ENCODE data around the gene UBE2I. TPM values are rescaled to one million over a fixed set of nuclear protein-coding genes. Genes with fewer than 3 reads are reported as not detected.

The UBE2I gene
- 198 TPM for total RNA-seq (2021; ENCODE audit: unreplicated experiment)
- 166 TPM for polyA plus RNA-seq (2012; ENCODE audit: insufficient read length)
- percentile 87 among the genes with signal in this experiment for Bru-seq, nascent RNA
- BruChase-seq, experiment 1, labeled RNA remaining after a 2-hour chase = percentile 92 among the genes with signal in this experiment
- percentile 95 among the genes with signal in this experiment for BruChase-seq, experiment 2, labeled RNA remaining after a 6-hour chase
- long read RNA-seq, transcript UBE2I-208 (4 exons, 1,771 nt) = minor isoform, 6 of 178 reads
- long read RNA-seq, transcript UBE2I-204 (8 exons, 3,109 nt) = minor isoform, 5 of 178 reads
- long read RNA-seq, transcript UBE2I-203 (7 exons, 2,976 nt) = major isoform, 109 of 178 reads
- long read RNA-seq, partial matches to known transcripts = 6 of 178 reads
- long read RNA-seq, other reads (novel, unspliced or antisense) = 45 of 178 reads

- ChIA-PET CTCF (interaction anchor here (0.6 kb wide), 1 partner anchor 234 kb away, joined by 4 read pairs; no protein-coding TSS in a partner anchor), POLR2A (interaction anchor here (0.7 kb wide), 1 partner anchor 94 kb away, joined by 9 read pairs; no protein-coding TSS in a partner anchor)
- BruUV-seq (replicated peaks) = no TSS peak
- DNase-seq (ENCODE audit: low read depth, low spot score) = peak; percentile 96
- Histone ChIP-seq H3K9me3 (ENCODE audit: control insufficient read depth, insufficient read depth, low read depth, low read length) (no peaks in the 10 kb centered on the region), H3K27me3 (ENCODE audit: control insufficient read depth, insufficient read depth, low read length) (no peaks in the 10 kb centered on the region), H3K27ac (ENCODE audit: low read length) (peak within 1 kb of the TSS; percentile 97), H3K36me3 (ENCODE audit: control insufficient read depth, insufficient read depth, low read length) (peaks cover 6% of the 10 kb centered on the region), H3K4me3 (ENCODE audit: low read depth in 2 of 2, low read length in 2 of 2) (peak within 1 kb of the TSS; percentile 87 to 99), H3K4me1 (ENCODE audit: control insufficient read depth, insufficient read depth, low read length) (peaks cover 10% of the 10 kb centered on the region)
- ATAC-seq = peak; percentile 90
- no peak for TF ChIP-seq REST (IDR thresholded peaks at IDR 0.05; ENCODE audit: insufficient read depth in 1 of 2, low read depth in 2 of 2, low read length in 1 of 2)
- TF ChIP-seq TCF7L2 (IDR thresholded peaks at IDR 0.05; ENCODE audit: low read depth, low read length) = peak; percentile 78
- no peak for TF ChIP-seq SIN3A (IDR thresholded peaks at IDR 0.05; ENCODE audit: borderline replicate concordance, insufficient read depth, low read depth, low read length)
- 0 out of 2 replicates have a peak, but pooled peaks have one; percentile 62 for TF ChIP-seq POLR2AphosphoS5 (IDR thresholded peaks at IDR 0.05; ENCODE audit: low read depth, low read length)
- intact Hi-C loops (cut with micrococcal nuclease; ENCODE audit: unreplicated experiment) = no loop called here
- in situ Hi-C loops (cut with HindIII; ENCODE audit: low pct_unique_long_range_greater_than_20kb, low sequenced_read_pairs) = no loop called here
Observed at GRCh38 chr16:1308977-1309885, at the start of gene UBE2I. Gene UBE2I (plus strand): TSS chr16:1309636. CDS start chr16:1314031, 4,395 bp downstream.

GRCh38 chr16:1259760-1260068 is 49.7 kb upstream of the UBE2I start:
- TF ChIP-seq SIN3A (IDR thresholded peaks at IDR 0.05; ENCODE audit: borderline replicate concordance, insufficient read depth, low read depth, low read length) (no peak), CTCF (IDR thresholded peaks at IDR 0.05) (no peak), REST (IDR thresholded peaks at IDR 0.05; ENCODE audit: insufficient read depth in 1 of 2, low read depth in 2 of 2, low read length in 1 of 2) (no peak), TCF7L2 (IDR thresholded peaks at IDR 0.05; ENCODE audit: low read depth, low read length) (no peak)
- H3K9me3 ChIP-seq (ENCODE audit: control insufficient read depth, insufficient read depth, low read depth, low read length) = no peaks in the 10 kb centered on the region
- ChIA-PET POLR2A (no interaction called here), CTCF (no interaction called here)
- in situ Hi-C loops (cut with HindIII; ENCODE audit: low pct_unique_long_range_greater_than_20kb, low sequenced_read_pairs) = no loop called here
- H3K4me3 ChIP-seq (ENCODE audit: low read depth in 2 of 2, low read length in 2 of 2) = peak overlapping the region in 1 of 2 experiments; percentile 50; a peak in 2 of 4 replicates
- no peaks in the 10 kb centered on the region; the same call in 1 of the 2 replicates for H3K4me1 ChIP-seq (ENCODE audit: control insufficient read depth, insufficient read depth, low read length)
- no peak overlapping the region for H3K27ac ChIP-seq (ENCODE audit: low read length)
- no peaks in the 10 kb centered on the region for H3K27me3 ChIP-seq (ENCODE audit: control insufficient read depth, insufficient read depth, low read length)
- ATAC-seq = no peak
- no TSS peak for BruUV-seq (replicated peaks)
- no peak for DNase-seq (ENCODE audit: low read depth, low spot score)
- H3K36me3 ChIP-seq (ENCODE audit: control insufficient read depth, insufficient read depth, low read length) = no peaks in the 10 kb centered on the region
- intact Hi-C loops (cut with micrococcal nuclease; ENCODE audit: unreplicated experiment) = no loop called here
